Osteoblast (primary cell): Measurements from ENCODE around the gene CDK5RAP2. TPM values are rescaled to one million over a fixed set of nuclear protein-coding genes. Genes with fewer than 3 reads are reported as not detected.
A peak's percentile ranks its signal among the peaks of the same experiment; 100 is the strongest.

Source experiments
- DNase-seq: peaks from one replicate; pipeline ENCODE4 v3.0.0; 2011; ENCODE audit warnings: low spot score, mixed read lengths; ENCODE audit not compliant: insufficient read length; ENCODE audit errors: missing footprints
- H2AFZ ChIP-seq: 2 replicates; pipeline ENCODE4 v1.6.0; 2011; ENCODE audit warnings: mild to moderate bottlenecking, low read length
- H3K27ac ChIP-seq: 2 replicates; pipeline ENCODE4 v1.5.1; 2011; ENCODE audit warnings: mild to moderate bottlenecking, low read depth, low read length, moderate library complexity
- H3K27me3 ChIP-seq: 2 replicates; pipeline ENCODE4 v1.6.0; 2012; ENCODE audit warnings: mild to moderate bottlenecking, control low read depth, inconsistent platforms, low read length, moderate library complexity; ENCODE audit not compliant: insufficient read depth
- H3K36me3 ChIP-seq: 2 replicates; pipeline ENCODE4 v1.5.1; 2011; ENCODE audit warnings: mild to moderate bottlenecking, low read length, control low read depth, moderate library complexity; ENCODE audit not compliant: insufficient read depth
- H3K4me1 ChIP-seq: 2 replicates; pipeline ENCODE4 v1.5.1; 2011; ENCODE audit warnings: mild to moderate bottlenecking, low read length, control low read depth, moderate library complexity; ENCODE audit not compliant: insufficient read depth
- H3K4me2 ChIP-seq: 2 replicates; pipeline ENCODE4 v1.6.0; 2011; ENCODE audit warnings: mild to moderate bottlenecking, low read length; ENCODE audit not compliant: insufficient read depth
- H3K4me3 ChIP-seq: fragments of 200-600 bp; sonication (generic); 3 replicates; pipeline ENCODE4 v1.5.1; 2012; ENCODE audit warnings: mild to moderate bottlenecking, low read length, inconsistent platforms; ENCODE audit not compliant: insufficient read depth
- H3K79me2 ChIP-seq: 2 replicates; pipeline ENCODE4 v1.6.0; 2012; ENCODE audit warnings: mild to moderate bottlenecking, low read length, control low read depth, inconsistent platforms; ENCODE audit not compliant: insufficient read depth
- H3K9me3 ChIP-seq: 2 replicates; pipeline ENCODE4 v1.5.1; 2011; ENCODE audit warnings: low read depth, low read length, control low read depth
- H4K20me1 ChIP-seq: 2 replicates; pipeline ENCODE4 v1.6.0; 2012; ENCODE audit warnings: mild to moderate bottlenecking, low read length, control low read depth; ENCODE audit not compliant: insufficient read depth
- total RNA-seq: library from RNA; depleted of rRNA; stranded (reverse); fragments of >200 nt; gene quantifications from 2 replicates; pipeline ENCODE4 v1.2.3, GENCODE V29; 2012
- TF ChIP-seq, protein P1 (sequence below): IDR thresholded peaks from 2 replicates; pipeline ENCODE4 v1.5.1; 2011; ENCODE audit warnings: mild to moderate bottlenecking, low read depth, low read length, moderate library complexity; ENCODE audit errors: extremely low read depth

Gene CDK5RAP2
- total RNA-seq, 1 donor, result 59.7 TPM

DNA sequence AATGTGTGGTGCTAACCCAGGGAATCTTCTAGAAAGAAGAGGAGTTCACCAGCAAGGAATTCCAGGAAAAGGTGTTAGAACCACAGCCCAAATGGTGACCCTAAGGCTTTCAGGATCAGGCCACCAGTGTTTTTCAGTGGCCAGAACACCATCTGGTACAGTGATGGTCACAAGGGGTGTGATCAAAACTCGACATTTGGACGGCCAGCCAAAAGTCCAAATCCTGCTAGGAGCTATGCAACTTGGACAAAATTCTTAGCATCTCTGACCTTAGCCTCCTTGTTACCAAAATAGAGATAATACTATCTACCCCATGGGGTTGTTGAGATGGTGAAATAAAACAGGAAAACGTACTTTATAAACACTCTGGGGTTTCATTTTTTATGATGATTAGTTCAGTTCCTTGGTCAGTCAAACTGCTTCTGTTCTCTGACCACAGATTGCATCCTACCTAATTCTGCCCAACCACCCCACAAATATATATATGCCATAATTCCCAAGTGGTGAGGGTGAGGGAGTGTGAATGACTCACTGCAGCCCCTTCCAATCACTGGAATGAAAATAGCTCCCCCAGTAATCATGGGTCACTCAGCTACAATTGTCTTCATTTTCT lies 210.3 kb downstream of the CDK5RAP2 start:
- no peaks in the 10 kb centered on the region for H4K20me1 ChIP-seq
- H3K27me3 ChIP-seq, result no peaks in the 10 kb centered on the region
- no peaks in the 10 kb centered on the region for H3K9me3 ChIP-seq
- TF ChIP-seq, protein P1, sequence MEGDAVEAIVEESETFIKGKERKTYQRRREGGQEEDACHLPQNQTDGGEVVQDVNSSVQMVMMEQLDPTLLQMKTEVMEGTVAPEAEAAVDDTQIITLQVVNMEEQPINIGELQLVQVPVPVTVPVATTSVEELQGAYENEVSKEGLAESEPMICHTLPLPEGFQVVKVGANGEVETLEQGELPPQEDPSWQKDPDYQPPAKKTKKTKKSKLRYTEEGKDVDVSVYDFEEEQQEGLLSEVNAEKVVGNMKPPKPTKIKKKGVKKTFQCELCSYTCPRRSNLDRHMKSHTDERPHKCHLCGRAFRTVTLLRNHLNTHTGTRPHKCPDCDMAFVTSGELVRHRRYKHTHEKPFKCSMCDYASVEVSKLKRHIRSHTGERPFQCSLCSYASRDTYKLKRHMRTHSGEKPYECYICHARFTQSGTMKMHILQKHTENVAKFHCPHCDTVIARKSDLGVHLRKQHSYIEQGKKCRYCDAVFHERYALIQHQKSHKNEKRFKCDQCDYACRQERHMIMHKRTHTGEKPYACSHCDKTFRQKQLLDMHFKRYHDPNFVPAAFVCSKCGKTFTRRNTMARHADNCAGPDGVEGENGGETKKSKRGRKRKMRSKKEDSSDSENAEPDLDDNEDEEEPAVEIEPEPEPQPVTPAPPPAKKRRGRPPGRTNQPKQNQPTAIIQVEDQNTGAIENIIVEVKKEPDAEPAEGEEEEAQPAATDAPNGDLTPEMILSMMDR, result no peak
- peak; percentile 89 for DNase-seq
- peak overlapping the region; percentile 22 for H3K4me2 ChIP-seq
- no peaks in the 10 kb centered on the region for H3K36me3 ChIP-seq
- H3K27ac ChIP-seq, result peak overlapping the region; percentile 58
- peak overlapping the region; percentile 54 for H2AFZ ChIP-seq
- H3K4me1 ChIP-seq, result peaks cover 31% of the 10 kb centered on the region
- H3K4me3 ChIP-seq, result no peak overlapping the region
- no peaks in the 10 kb centered on the region for H3K79me2 ChIP-seq

DNA sequence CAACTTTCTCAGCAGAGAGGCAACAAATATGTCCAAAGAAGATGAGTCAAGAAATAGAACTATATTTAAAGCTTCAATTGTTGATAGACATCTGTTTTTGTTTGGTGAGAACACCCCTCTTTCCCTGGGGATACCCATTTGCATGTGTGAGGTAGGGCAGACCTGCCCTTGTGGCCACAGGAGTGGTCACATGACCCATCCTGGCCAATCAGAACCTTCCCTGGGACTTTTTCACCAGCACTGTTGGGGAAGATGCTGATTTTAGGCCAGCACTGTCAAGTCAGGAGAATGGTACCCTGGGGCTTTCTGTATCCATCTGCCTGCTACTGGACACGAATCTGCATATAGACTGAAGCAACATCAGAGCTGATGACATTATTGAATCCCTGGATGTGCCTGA lies 211.2 kb downstream of the CDK5RAP2 start:
- H2AFZ ChIP-seq, result no peak overlapping the region
- DNase-seq, result no peak
- no peaks in the 10 kb centered on the region for H4K20me1 ChIP-seq
- no peak overlapping the region for H3K4me3 ChIP-seq
- H3K4me1 ChIP-seq, result peaks cover 31% of the 10 kb centered on the region
- no peak overlapping the region for H3K27ac ChIP-seq
- no peak overlapping the region for H3K4me2 ChIP-seq
- H3K79me2 ChIP-seq, result no peaks in the 10 kb centered on the region
- H3K36me3 ChIP-seq, result no peaks in the 10 kb centered on the region
- TF ChIP-seq, protein P1, result no peak
- H3K27me3 ChIP-seq, result no peaks in the 10 kb centered on the region
- no peaks in the 10 kb centered on the region for H3K9me3 ChIP-seq

DNA sequence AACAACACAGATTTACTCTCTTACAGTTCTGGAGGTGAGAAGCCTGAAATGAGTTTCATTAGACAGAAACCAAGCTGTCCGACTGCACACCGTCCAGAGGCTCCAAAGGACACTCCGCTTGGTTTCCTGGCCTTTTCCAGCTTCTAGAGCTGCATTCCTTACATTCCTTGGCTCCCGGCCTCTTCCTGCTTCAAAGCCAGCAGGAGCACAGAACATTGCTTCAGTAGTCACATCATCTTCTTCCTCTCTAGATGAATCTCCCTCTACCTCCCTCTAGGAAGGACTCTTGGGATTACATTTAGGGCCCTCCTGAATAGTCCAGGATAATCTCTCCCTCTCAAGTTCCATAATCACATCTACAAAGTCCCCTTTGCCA lies 213.3 kb downstream of the CDK5RAP2 start:
- no peaks in the 10 kb centered on the region for H3K79me2 ChIP-seq
- H3K4me3 ChIP-seq, result no peak overlapping the region
- H3K27ac ChIP-seq, result peak overlapping the region; percentile 48
- peak overlapping the region; percentile 49 for H2AFZ ChIP-seq
- no peaks in the 10 kb centered on the region for H4K20me1 ChIP-seq
- DNase-seq, result peak; percentile 93
- H3K9me3 ChIP-seq, result no peaks in the 10 kb centered on the region
- no peaks in the 10 kb centered on the region for H3K36me3 ChIP-seq
- no peaks in the 10 kb centered on the region for H3K27me3 ChIP-seq
- peak overlapping the region; percentile 25 for H3K4me2 ChIP-seq
- TF ChIP-seq, protein P1, result peak; percentile 47
- H3K4me1 ChIP-seq, result peaks cover 42% of the 10 kb centered on the region

DNA sequence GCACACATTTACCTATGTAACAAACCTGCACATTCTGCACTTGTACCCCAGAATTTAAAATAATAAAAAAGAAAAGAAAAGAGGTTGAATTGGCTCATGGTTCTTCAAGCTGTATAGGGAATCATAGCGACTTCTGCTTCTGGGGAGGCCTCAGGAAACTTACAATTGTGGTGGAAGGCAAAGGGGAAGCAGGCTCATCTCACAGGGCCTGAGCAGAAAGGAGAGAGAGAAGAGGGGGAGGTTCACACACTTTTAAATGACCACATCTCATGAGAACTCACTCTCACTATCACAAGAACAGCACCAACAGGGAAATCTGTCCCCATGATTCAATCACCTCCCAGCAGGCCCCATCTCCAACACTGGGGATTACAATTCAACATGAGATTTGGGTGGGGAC lies 214.6 kb downstream of the CDK5RAP2 start:
- TF ChIP-seq, protein P1, result no peak
- no peaks in the 10 kb centered on the region for H3K36me3 ChIP-seq
- no peak overlapping the region for H3K27ac ChIP-seq
- H3K9me3 ChIP-seq, result no peaks in the 10 kb centered on the region
- H2AFZ ChIP-seq, result no peak overlapping the region
- DNase-seq, result no peak
- no peaks in the 10 kb centered on the region for H3K79me2 ChIP-seq
- H3K4me2 ChIP-seq, result no peak overlapping the region
- H3K27me3 ChIP-seq, result no peaks in the 10 kb centered on the region
- H3K4me3 ChIP-seq, result no peak overlapping the region
- no peaks in the 10 kb centered on the region for H4K20me1 ChIP-seq
- H3K4me1 ChIP-seq, result peaks cover 42% of the 10 kb centered on the region
